H9 (cell line): ENCODE measurements around the gene CRAT. TPM values are rescaled to one million over a fixed set of nuclear protein-coding genes. Genes with fewer than 3 reads are reported as not detected.

Source experiments
- DNase-seq: peaks from one replicate; pipeline ENCODE4 v3.0.0-alpha.2; 2017
- H2AFZ ChIP-seq: one replicate; pipeline ENCODE4 v1.6.1; 2013; ENCODE audit warnings: mild to moderate bottlenecking, low read length, control low read depth, moderate library complexity
- H2AK5ac ChIP-seq: 2 replicates; pipeline ENCODE4 v1.6.1; 2013; ENCODE audit warnings: low read length, control low read depth, mixed read lengths; ENCODE audit not compliant: insufficient read length
- H2BK120ac ChIP-seq: one replicate; pipeline ENCODE4 v1.6.1; 2013; ENCODE audit warnings: low read depth, mild to moderate bottlenecking, low read length, control low read depth, inconsistent platforms; ENCODE audit not compliant: poor library complexity, severe bottlenecking
- H2BK12ac ChIP-seq: 2 replicates; pipeline ENCODE4 v1.6.1; 2013; ENCODE audit warnings: low read length, control low read depth, mixed read lengths, low read depth; ENCODE audit not compliant: insufficient read length
- H2BK15ac ChIP-seq: 2 replicates; pipeline ENCODE4 v1.6.1; 2013; ENCODE audit warnings: low read depth, low read length, control low read depth
- H2BK20ac ChIP-seq: one replicate; pipeline ENCODE4 v1.6.1; 2013; ENCODE audit warnings: low read depth, mild to moderate bottlenecking, low read length, control low read depth, inconsistent platforms; ENCODE audit not compliant: poor library complexity, severe bottlenecking
- H2BK5ac ChIP-seq: 2 replicates; pipeline ENCODE4 v1.6.1; 2013; ENCODE audit warnings: low read length, control low read depth, mixed read lengths; ENCODE audit not compliant: insufficient read length
- H3K14ac ChIP-seq: 2 replicates; pipeline ENCODE4 v1.6.1; 2013; ENCODE audit warnings: low read length, control low read depth; ENCODE audit not compliant: insufficient read depth
- H3K18ac ChIP-seq: 2 replicates; pipeline ENCODE4 v1.6.1; 2013; ENCODE audit warnings: low read depth, mild to moderate bottlenecking, mixed read lengths, low read length, control low read depth; ENCODE audit not compliant: insufficient read length
- H3K23ac ChIP-seq: 2 replicates; pipeline ENCODE4 v1.6.1; 2013; ENCODE audit warnings: low read length, control low read depth, mixed read lengths, low read depth; ENCODE audit not compliant: insufficient read length
- H3K23me2 ChIP-seq: 2 replicates; pipeline ENCODE4 v1.6.1; 2013; ENCODE audit warnings: low read depth, mild to moderate bottlenecking, mixed read lengths, low read length, control low read depth; ENCODE audit not compliant: insufficient read length, poor library complexity, severe bottlenecking
- H3K27ac ChIP-seq: 2 replicates; pipeline ENCODE4 v1.5.1; 2013; ENCODE audit warnings: low read length, control low read depth, mixed read lengths, low read depth; ENCODE audit not compliant: insufficient read length
- H3K27me3 ChIP-seq: 2 replicates; pipeline ENCODE4 v1.6.1; 2013; ENCODE audit warnings: low read length, control low read depth, inconsistent platforms; ENCODE audit not compliant: insufficient read depth
- H3K4ac ChIP-seq: 2 replicates; pipeline ENCODE4 v1.6.1; 2013; ENCODE audit warnings: low read depth, mild to moderate bottlenecking, control low read depth, inconsistent platforms, low read length, moderate library complexity
- H3K4me1 ChIP-seq: 2 replicates; pipeline ENCODE4 v1.6.1; 2013; ENCODE audit warnings: low read length, control low read depth, inconsistent platforms; ENCODE audit not compliant: insufficient read depth
- H3K4me2 ChIP-seq: 2 replicates; pipeline ENCODE4 v1.6.1; 2013; ENCODE audit warnings: low read length, control low read depth, mixed read lengths; ENCODE audit not compliant: insufficient read length, insufficient read depth
- H3K56ac ChIP-seq: 2 replicates; pipeline ENCODE4 v1.6.1; 2013; ENCODE audit warnings: low read depth, mild to moderate bottlenecking, mixed read lengths, low read length, control low read depth; ENCODE audit not compliant: insufficient read length
- H3K79me1 ChIP-seq: 2 replicates; pipeline ENCODE4 v1.6.1; 2013; ENCODE audit warnings: low read depth, mild to moderate bottlenecking, moderate library complexity, low read length, control low read depth, inconsistent platforms; ENCODE audit not compliant: insufficient read depth, poor library complexity, severe bottlenecking
- H3K79me2 ChIP-seq: 2 replicates; pipeline ENCODE4 v1.6.1; 2013; ENCODE audit warnings: low read length, control low read depth, inconsistent platforms; ENCODE audit not compliant: insufficient read depth
- H3K9ac ChIP-seq: 2 replicates; pipeline ENCODE4 v1.6.1; 2013; ENCODE audit warnings: low read length, control low read depth, mixed read lengths; ENCODE audit not compliant: insufficient read length; ENCODE audit errors: extremely low read depth
- H3K9me3 ChIP-seq: one replicate; pipeline ENCODE4 v1.6.1; 2013; ENCODE audit warnings: low read depth, low read length, inconsistent platforms; ENCODE audit not compliant: control insufficient read depth
- H3T11ph ChIP-seq: one replicate; pipeline ENCODE4 v1.6.1; 2013; ENCODE audit warnings: mild to moderate bottlenecking, low read length, control low read depth, inconsistent platforms
- H4K20me1 ChIP-seq: one replicate; pipeline ENCODE4 v1.6.1; 2013; ENCODE audit not compliant: control insufficient read depth, insufficient read length, insufficient read depth
- H4K5ac ChIP-seq: 2 replicates; pipeline ENCODE4 v1.6.1; 2013; ENCODE audit warnings: low read depth, mild to moderate bottlenecking, mixed read lengths, low read length, control low read depth; ENCODE audit not compliant: insufficient read length
- H4K8ac ChIP-seq: replicated peaks from 2 replicates; pipeline ENCODE4 v1.6.1; 2013; ENCODE audit warnings: low read length, control low read depth, mixed read lengths, low read depth; ENCODE audit not compliant: insufficient read length
- H4K91ac ChIP-seq: 2 replicates; pipeline ENCODE4 v1.6.1; 2013; ENCODE audit warnings: low read depth, mild to moderate bottlenecking, moderate library complexity, mixed read lengths, low read length, control low read depth; ENCODE audit not compliant: insufficient read length
- H3K27ac Mint-ChIP-seq, 3 experiments: 2 replicates in 2 of 3; 3 replicates in 1 of 3; pipeline ENCODE4 v1.8.0; 2020 to 2021; ENCODE audit warnings: mixed read lengths in 3 of 3, mild to moderate bottlenecking in 1 of 3, moderate library complexity in 1 of 3
- H3K27me3 Mint-ChIP-seq: 2 replicates; pipeline ENCODE4 v1.8.0; 2021; ENCODE audit warnings: low read depth, mild to moderate bottlenecking, moderate library complexity, mixed read lengths
- H3K36me3 Mint-ChIP-seq, 3 experiments: 2 replicates in 2 of 3; 3 replicates in 1 of 3; pipeline ENCODE4 v1.8.0; 2020 to 2021; ENCODE audit warnings: low read depth in 3 of 3, mixed read lengths in 3 of 3; ENCODE audit not compliant: insufficient read depth in 1 of 3
- H3K4me1 Mint-ChIP-seq, 2 experiments: 2 replicates each; pipeline ENCODE4 v1.8.0; 2020; ENCODE audit warnings: mixed read lengths in 2 of 2
- H3K4me3 Mint-ChIP-seq, 2 experiments: 2 replicates in 1 of 2; 3 replicates in 1 of 2; pipeline ENCODE4 v1.8.0; 2020 to 2021; ENCODE audit warnings: mild to moderate bottlenecking in 2 of 2, mixed read lengths in 2 of 2, moderate library complexity in 1 of 2
- H3K9me3 Mint-ChIP-seq, 2 experiments: 2 replicates in 1 of 2; 3 replicates in 1 of 2; pipeline ENCODE4 v1.8.0; 2020; ENCODE audit warnings: mild to moderate bottlenecking in 2 of 2, mixed read lengths in 2 of 2, moderate library complexity in 1 of 2
- CTCF ChIP-seq: fragments of 200-600 bp; sonication (generic); conservative IDR thresholded peaks from 3 replicates; pipeline ENCODE4 v1.8.0; 2021; ENCODE audit warnings: antibody characterized with exemption, mild to moderate bottlenecking
- WGBS: extraction: QIAGEN DNeasy Blood & Tissue Kit; methylation state at CpG from one replicate; pipeline ENCODE4 v1.1.7; 2013; ENCODE audit warnings: missing lambda C conversion rate, low lambda C conversion rate, mixed read lengths; ENCODE audit not compliant: insufficient read length; ENCODE audit errors: extremely low coverage; 5-methylcytosine and 5-hydroxymethylcytosine counted together
- total RNA-seq: library from RNA; stranded (reverse); gene quantifications from 2 replicates; pipeline ENCODE4 v1.2.1, GENCODE V29; 2021

The CRAT gene
- total RNA-seq, 1 experiment from 2014 or later = 15.0 TPM

- no CpG with 5 or more reads among the region's 5 CpGs for WGBS
- Histone ChIP-seq H4K20me1 (no peaks in the 10 kb centered on the region), H3K4me2 (no peak overlapping the region), H2AFZ (no peak overlapping the region), H3K23ac (no peak overlapping the region), H3K27ac (no peak overlapping the region), H3K14ac (no peak overlapping the region), H3K4me1 (peaks cover 6% of the 10 kb centered on the region; the same call in 1 of the 2 replicates), H2BK12ac (no peak overlapping the region), H4K5ac (no peak overlapping the region), H3T11ph (no peak overlapping the region), H2BK20ac (no peak overlapping the region), H2BK120ac (no peak overlapping the region), H2BK5ac (no peak overlapping the region), H3K9ac (no peak overlapping the region), H2BK15ac (no peak overlapping the region), H2AK5ac (no peak overlapping the region), H3K79me1 (no peaks in the 10 kb centered on the region), H3K79me2 (peaks cover 2% of the 10 kb centered on the region; the same call in 1 of the 2 replicates), H3K4ac (no peak overlapping the region), H3K56ac (no peak overlapping the region), H3K23me2 (no peaks in the 10 kb centered on the region), H3K27me3 (no peaks in the 10 kb centered on the region), H3K9me3 (no peaks in the 10 kb centered on the region), H4K91ac (no peak overlapping the region), H3K18ac (no peak overlapping the region), H4K8ac (no peak overlapping the region)
- DNase-seq = no peak
- Mint-ChIP-seq H3K4me3 (no peak overlapping the region), H3K36me3 (peaks cover 15 to 57% (median 48%) of the 10 kb centered on the region in 3 experiments), H3K9me3 (no peaks in the 10 kb centered on the region), H3K27me3 (no peaks in the 10 kb centered on the region; the same call in 1 of the 2 replicates), H3K27ac (no peak overlapping the region; a peak in 1 of 7 replicates), H3K4me1 (peaks cover 18 to 29% of the 10 kb centered on the region in 2 experiments)
- no peak for TF ChIP-seq CTCF
Measured at GRCh38 chr9:129128689-129129088, 18.1 kb upstream of the CRAT start.
